ENCODE data around the gene ARHGAP6.
"Not testable (repeated sequence)": the region's sequence is repeated elsewhere in the genome, so short reads cannot be mapped to it uniquely, and the experiment has no call there.

ARHGAP6 gene

DNA sequence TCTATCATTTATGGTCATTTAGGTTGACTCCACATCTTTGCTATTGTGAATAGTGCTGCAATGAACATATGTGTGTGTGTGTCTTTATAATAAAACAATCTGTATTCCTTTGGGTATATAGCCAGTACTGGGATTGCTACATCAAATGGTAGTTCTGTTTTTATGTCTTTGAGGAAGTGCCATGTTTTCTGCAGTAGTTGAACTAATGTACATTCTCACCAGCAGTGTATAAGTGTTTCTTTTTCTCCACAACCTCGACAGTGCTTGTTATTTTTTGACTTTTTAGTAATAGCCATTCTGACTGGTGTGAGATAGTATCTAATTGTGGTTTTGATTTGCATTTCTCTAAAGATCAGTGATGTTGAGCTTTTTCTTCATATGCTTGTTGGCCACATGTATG is 80.5 kb downstream of the ARHGAP6 start:
- DNase-seq (ENCODE audit: low spot score): no peak
- POLR2A ChIA-PET (ENCODE audit: low non-redundant PET): no interaction called here
- TF ChIP-seq, protein P1, sequence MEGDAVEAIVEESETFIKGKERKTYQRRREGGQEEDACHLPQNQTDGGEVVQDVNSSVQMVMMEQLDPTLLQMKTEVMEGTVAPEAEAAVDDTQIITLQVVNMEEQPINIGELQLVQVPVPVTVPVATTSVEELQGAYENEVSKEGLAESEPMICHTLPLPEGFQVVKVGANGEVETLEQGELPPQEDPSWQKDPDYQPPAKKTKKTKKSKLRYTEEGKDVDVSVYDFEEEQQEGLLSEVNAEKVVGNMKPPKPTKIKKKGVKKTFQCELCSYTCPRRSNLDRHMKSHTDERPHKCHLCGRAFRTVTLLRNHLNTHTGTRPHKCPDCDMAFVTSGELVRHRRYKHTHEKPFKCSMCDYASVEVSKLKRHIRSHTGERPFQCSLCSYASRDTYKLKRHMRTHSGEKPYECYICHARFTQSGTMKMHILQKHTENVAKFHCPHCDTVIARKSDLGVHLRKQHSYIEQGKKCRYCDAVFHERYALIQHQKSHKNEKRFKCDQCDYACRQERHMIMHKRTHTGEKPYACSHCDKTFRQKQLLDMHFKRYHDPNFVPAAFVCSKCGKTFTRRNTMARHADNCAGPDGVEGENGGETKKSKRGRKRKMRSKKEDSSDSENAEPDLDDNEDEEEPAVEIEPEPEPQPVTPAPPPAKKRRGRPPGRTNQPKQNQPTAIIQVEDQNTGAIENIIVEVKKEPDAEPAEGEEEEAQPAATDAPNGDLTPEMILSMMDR (conservative IDR thresholded peaks at IDR 0.05; ENCODE audit: low read depth): no peak

GRCh38 chrX:11580789-11581188 is 84.9 kb downstream of the ARHGAP6 start:
- no peak overlapping the region for H3K27ac ChIP-seq
- ChIA-PET CTCF (no interaction called here), POLR2A (ENCODE audit: low non-redundant PET) (no interaction called here)
- TF ChIP-seq, protein P1 (conservative IDR thresholded peaks at IDR 0.05; ENCODE audit: low read depth): no peak
- no peak for DNase-seq (ENCODE audit: low spot score)

More for the DNA sequence above, 80.5 kb downstream of the ARHGAP6 start:
- CTCF ChIA-PET: no interaction called here
- H3K27ac ChIP-seq: no peak overlapping the region

DNA sequence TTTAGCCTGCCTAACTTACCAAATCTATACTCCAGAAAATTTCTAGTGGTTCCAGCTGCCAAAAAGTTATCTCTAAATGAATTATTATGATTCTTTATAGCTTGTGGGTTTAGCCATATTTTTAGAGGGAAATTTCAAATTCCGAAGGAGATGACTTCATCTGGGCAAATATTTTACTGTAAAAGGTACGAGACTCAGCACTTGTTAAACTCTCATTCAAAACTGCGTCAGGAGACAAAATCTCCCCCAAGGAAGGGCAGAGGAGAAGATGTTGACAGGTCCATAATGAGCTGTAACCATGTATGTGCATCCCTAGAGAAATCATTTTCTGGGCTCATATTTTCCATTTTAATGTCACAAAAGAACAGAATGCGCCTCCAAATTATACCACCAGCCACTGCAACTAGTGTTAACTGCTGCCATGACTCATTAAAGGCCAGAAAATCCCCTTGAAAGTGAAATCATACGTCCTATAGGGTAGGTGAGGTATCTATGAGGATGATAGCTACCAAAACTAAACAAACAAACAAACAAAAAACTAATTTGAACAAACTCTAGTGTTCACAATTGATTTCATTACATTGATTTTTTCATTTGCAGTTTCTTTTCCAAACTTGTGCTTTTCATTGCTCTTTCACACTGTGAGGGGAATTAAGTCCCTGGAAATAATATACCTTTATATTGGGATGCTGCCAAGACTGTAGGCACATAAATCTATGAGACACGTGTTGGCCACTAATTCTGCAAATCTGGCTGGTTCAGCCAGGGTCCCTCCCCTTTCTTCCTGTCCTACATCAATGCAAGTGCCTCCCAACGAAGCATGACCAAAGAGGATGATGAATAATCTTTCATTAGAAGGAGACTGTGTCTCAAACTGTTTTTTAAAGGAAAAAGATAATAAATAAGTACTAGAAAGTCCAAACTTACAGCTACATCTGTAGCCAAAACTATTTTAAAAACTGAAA is 85.8 kb downstream of the ARHGAP6 start:
- ChIA-PET POLR2A (ENCODE audit: low non-redundant PET) (no interaction called here), CTCF (no interaction called here)
- TF ChIP-seq, protein P1 (conservative IDR thresholded peaks at IDR 0.05; ENCODE audit: low read depth): no peak
- no peak overlapping the region for H3K27ac ChIP-seq
- DNase-seq (ENCODE audit: low spot score): no peak

GRCh38 chrX:11578301-11578700 is 87.4 kb downstream of the ARHGAP6 start:
- DNase-seq (ENCODE audit: low spot score); POLR2A ChIA-PET (ENCODE audit: low non-redundant PET); H3K27ac ChIP-seq; CTCF ChIA-PET: not testable (repeated sequence)

DNA sequence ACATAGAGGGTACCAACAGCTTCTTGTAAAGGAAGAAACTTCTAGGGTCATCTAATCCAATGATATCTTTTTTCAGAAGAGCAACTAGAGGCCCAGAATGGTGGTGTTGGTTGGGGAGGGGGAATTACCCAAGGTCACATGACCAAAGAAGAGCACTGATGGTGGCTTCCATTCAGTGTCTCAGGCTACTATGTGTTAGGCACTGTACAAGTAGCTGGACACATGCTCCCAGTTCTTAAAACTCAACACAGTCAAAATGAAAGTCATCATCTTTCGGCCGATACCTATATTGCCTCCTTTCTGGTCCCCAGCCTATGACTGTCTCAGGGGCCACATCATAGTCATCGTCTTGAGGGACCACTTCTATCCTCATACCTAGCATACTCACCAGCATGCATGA is 88.1 kb downstream of the ARHGAP6 start:
- CTCF ChIA-PET: no interaction called here
- POLR2A ChIA-PET (ENCODE audit: low non-redundant PET): no interaction called here
- no peak for DNase-seq (ENCODE audit: low spot score)
- H3K27ac ChIP-seq: no peak overlapping the region
- TF ChIP-seq, protein P1 (conservative IDR thresholded peaks at IDR 0.05; ENCODE audit: low read depth): no peak

GRCh38 chrX:11575332-11575731 is 90.4 kb downstream of the ARHGAP6 start:
- ChIA-PET POLR2A (ENCODE audit: low non-redundant PET) (no interaction called here), CTCF (no interaction called here)
- no peak for DNase-seq (ENCODE audit: low spot score)
- no peak overlapping the region for H3K27ac ChIP-seq
- TF ChIP-seq, protein P1 (conservative IDR thresholded peaks at IDR 0.05; ENCODE audit: low read depth): no peak

- DNase-seq (ENCODE audit: low spot score): no peak
- TF ChIP-seq, protein P1 (conservative IDR thresholded peaks at IDR 0.05; ENCODE audit: low read depth): no peak
- POLR2A ChIA-PET (ENCODE audit: low non-redundant PET): interaction anchor here (0.5 kb wide), 1 partner anchor 343 kb away, joined by 4 read pairs; no protein-coding TSS in a partner anchor
- CTCF ChIA-PET: interaction anchor here (0.6 kb wide), 1 partner anchor 53 kb away, joined by 4 read pairs; no protein-coding TSS in a partner anchor
- H3K27ac ChIP-seq: no peak overlapping the region
Observed at GRCh38 chrX:11567528-11568220, 98.0 kb downstream of the ARHGAP6 start.
